Liver (tissue), 9 donors: ENCODE measurements around the gene PDE4D. TPM values are rescaled to one million over a fixed set of nuclear protein-coding genes. Genes with fewer than 3 reads are reported as not detected.

Source experiments
- DNase-seq: peaks from one replicate; pipeline ENCODE4 v3.0.0-alpha.2; 2017; ENCODE audit warnings: low spot score
- H3K27ac ChIP-seq, 2 donors: one replicate each; pipeline ENCODE4 v1.7.0; 2013; ENCODE audit warnings: inconsistent platforms in 2 of 2, low read length in 2 of 2, control low read depth in 1 of 2, low read depth in 1 of 2, mild to moderate bottlenecking in 1 of 2
- H3K27me3 ChIP-seq, 4 donors: one replicate each; pipeline versions ENCODE4 v1.6.1 to v1.7.0; 2013; ENCODE audit warnings: low read length in 3 of 4, inconsistent platforms in 1 of 4, mild to moderate bottlenecking in 1 of 4, moderate library complexity in 1 of 4; ENCODE audit not compliant: control insufficient read depth in 4 of 4, insufficient read depth in 4 of 4
- H3K36me3 ChIP-seq, 4 donors: one replicate each; pipeline versions ENCODE4 v1.6.1 to v1.7.0; 2013; ENCODE audit warnings: low read length in 3 of 4, mild to moderate bottlenecking in 3 of 4, low read depth in 1 of 4, moderate library complexity in 1 of 4; ENCODE audit not compliant: control insufficient read depth in 4 of 4, insufficient read depth in 3 of 4
- H3K4me1 ChIP-seq, 4 donors: one replicate each; pipeline versions ENCODE4 v1.6.1 to v1.7.0; 2013; ENCODE audit warnings: low read length in 3 of 4, mild to moderate bottlenecking in 3 of 4, moderate library complexity in 1 of 4; ENCODE audit not compliant: control insufficient read depth in 4 of 4, insufficient read depth in 4 of 4
- H3K4me3 ChIP-seq, 3 donors: one replicate each; pipeline versions ENCODE4 v1.6.1 to v1.7.0; 2013; ENCODE audit warnings: low read length in 3 of 3, control low read depth in 1 of 3, low read depth in 1 of 3, mild to moderate bottlenecking in 1 of 3
- H3K9ac ChIP-seq, 2 donors: one replicate each; pipeline ENCODE4 v1.7.0; 2013; ENCODE audit warnings: low read length in 2 of 2, mild to moderate bottlenecking in 2 of 2, moderate library complexity in 2 of 2, control low read depth in 1 of 2, low read depth in 1 of 2
- H3K9me3 ChIP-seq, 4 donors: one replicate each; pipeline versions ENCODE4 v1.6.1 to v1.7.0; 2013; ENCODE audit warnings: low read length in 3 of 4; ENCODE audit not compliant: control insufficient read depth in 4 of 4
- CTCF ChIP-seq: fragments of 150-350 bp; IDR thresholded peaks from 2 replicates; pipeline ENCODE4 v1.5.1; 2017; ENCODE audit warnings: improper control_type of control experiment, low read depth, low read length; ENCODE audit not compliant: missing input control
- FOXA1 ChIP-seq: IDR thresholded peaks from 2 replicates; pipeline ENCODE4 v1.6.1; 2016; ENCODE audit warnings: antibody characterized with exemption
- GABPA ChIP-seq, 2 donors: IDR thresholded peaks in 1 of 2; conservative IDR thresholded peaks in 1 of 2; 2 replicates each; pipeline ENCODE4 v1.6.1; 2016; ENCODE audit warnings: antibody characterized with exemption in 2 of 2, mild to moderate bottlenecking in 1 of 2, moderate library complexity in 1 of 2
- HNF4A ChIP-seq, 2 donors: conservative IDR thresholded peaks; 2 replicates each; pipeline ENCODE4 v1.6.1; 2016; ENCODE audit warnings: antibody characterized with exemption in 2 of 2, mild to moderate bottlenecking in 2 of 2
- RAD21 ChIP-seq, 2 donors: IDR thresholded peaks; 2 replicates each; pipeline ENCODE4 v1.6.1; 2016; ENCODE audit warnings: antibody characterized with exemption in 2 of 2, mild to moderate bottlenecking in 2 of 2
- RXRA ChIP-seq, 2 donors: IDR thresholded peaks; 2 replicates each; pipeline ENCODE4 v1.6.1; 2017 to 2018; ENCODE audit warnings: antibody characterized with exemption in 2 of 2, mild to moderate bottlenecking in 1 of 2
- TAF1 ChIP-seq: conservative IDR thresholded peaks from 2 replicates; pipeline ENCODE4 v1.6.1; 2016; ENCODE audit warnings: antibody characterized with exemption, mild to moderate bottlenecking
- YY1 ChIP-seq: IDR thresholded peaks from 2 replicates; pipeline ENCODE4 v1.6.1; 2016; ENCODE audit warnings: antibody characterized with exemption, mild to moderate bottlenecking
- ZBTB33 ChIP-seq: IDR thresholded peaks from 2 replicates; pipeline ENCODE4 v1.6.1; 2016; ENCODE audit warnings: antibody characterized with exemption
- WGBS: extraction: QIAGEN DNeasy Blood & Tissue Kit; methylation state at CpG from one replicate; pipeline ENCODE4 v1.1.7; 2013; 5-methylcytosine and 5-hydroxymethylcytosine counted together
- polyA plus RNA-seq, 2 donors: library from polyadenylated mRNA; stranded (reverse) in 1 of 2; unstranded in 1 of 2; fragments of 200-250 nt in 1 of 2; fragments of >200 nt in 1 of 2; fragmentation: Nextera tagmentation in 1 of 2; extraction: Ambion mirVana in 1 of 2; gene quantifications; one replicate each; pipeline versions ENCODE4 v1.2.1 to v1.2.3, GENCODE V29; 2013 to 2015
- total RNA-seq, 2 donors: library from RNA; depleted of rRNA; stranded (reverse); fragments of >200 nt; gene quantifications; one replicate each; pipeline ENCODE4 v1.2.3, GENCODE V29; 2014
- TF ChIP-seq, protein P1 (sequence below): IDR thresholded peaks from 2 replicates; pipeline ENCODE4 v1.6.1; 2016; ENCODE audit warnings: antibody characterized with exemption
- TF ChIP-seq, protein P2 (sequence below): IDR thresholded peaks from 2 replicates; pipeline ENCODE4 v1.6.1; 2016; ENCODE audit warnings: antibody characterized with exemption
- donor health status: healthy.
- donor health status: healthy.
- donor health status: healthy.
- donor health status: healthy.
- donor health status: healthy.

PDE4D gene
- total and polyA plus RNA-seq, 4 donors, result 0.67 to 11.9 (median 6.5) TPM

DNA sequence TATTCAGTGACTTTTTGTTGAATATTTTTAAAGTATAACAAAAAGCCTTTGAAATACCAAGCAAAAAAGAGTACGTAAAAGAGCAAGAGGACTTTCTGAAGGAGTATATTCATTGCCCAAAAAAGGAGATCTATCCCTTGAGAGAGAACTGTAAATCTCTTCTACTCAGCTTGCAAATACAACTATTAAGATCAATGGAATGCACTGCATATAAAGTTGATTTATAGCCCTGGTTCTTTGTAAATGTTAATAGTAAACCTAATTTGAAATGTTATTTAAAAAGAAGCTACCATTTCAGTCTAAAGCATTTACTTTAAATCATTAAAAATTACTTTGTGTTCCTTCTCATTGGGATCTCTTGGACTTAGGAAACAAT, 168.1 kb downstream of the PDE4D start:
- TF ChIP-seq TAF1, result no peak
- TF ChIP-seq, protein P1, sequence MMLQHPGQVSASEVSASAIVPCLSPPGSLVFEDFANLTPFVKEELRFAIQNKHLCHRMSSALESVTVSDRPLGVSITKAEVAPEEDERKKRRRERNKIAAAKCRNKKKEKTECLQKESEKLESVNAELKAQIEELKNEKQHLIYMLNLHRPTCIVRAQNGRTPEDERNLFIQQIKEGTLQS, result no peak
- no peak for TF ChIP-seq YY1
- TF ChIP-seq ZBTB33, result no peak
- TF ChIP-seq HNF4A (conservative IDR thresholded peaks at IDR 0.05), result no peak
- TF ChIP-seq GABPA (IDR thresholded peaks at IDR 0.05 in 1 of 2, conservative IDR thresholded peaks at IDR 0.05 in 1 of 2), result no peak
- TF ChIP-seq, protein P2, sequence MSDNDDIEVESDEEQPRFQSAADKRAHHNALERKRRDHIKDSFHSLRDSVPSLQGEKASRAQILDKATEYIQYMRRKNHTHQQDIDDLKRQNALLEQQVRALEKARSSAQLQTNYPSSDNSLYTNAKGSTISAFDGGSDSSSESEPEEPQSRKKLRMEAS, result no peak
- no peak for TF ChIP-seq CTCF
- no peak for TF ChIP-seq RAD21 (IDR thresholded peaks at IDR 0.05)
- TF ChIP-seq RXRA (IDR thresholded peaks at IDR 0.05), result no peak
- H3K27ac ChIP-seq, result no peak overlapping the region
- H3K27me3 ChIP-seq, result no peaks in the 10 kb centered on the region
- H3K9ac ChIP-seq, result no peak overlapping the region
- no peaks in the 10 kb centered on the region for H3K9me3 ChIP-seq
- H3K36me3 ChIP-seq, result no peaks in the 10 kb centered on the region
- peaks cover 0 to 5% (median 0%) of the 10 kb centered on the region in 4 donors for H3K4me1 ChIP-seq
- DNase-seq, result no peak
- no peak overlapping the region for H3K4me3 ChIP-seq
- 94% methylated on average over 1 of the region's 1 CpG for WGBS

GRCh38 chr5:59724482-59725391, 168.8 kb downstream of the PDE4D start:
- H3K4me1 ChIP-seq, result peaks cover 0 to 1% (median 0%) of the 10 kb centered on the region in 4 donors
- H3K27ac ChIP-seq, result no peak overlapping the region
- no peak for DNase-seq
- H3K36me3 ChIP-seq, result no peaks in the 10 kb centered on the region
- WGBS, result 78% methylated on average over 4 of the region's 4 CpGs
- H3K9ac ChIP-seq, result no peak overlapping the region
- TF ChIP-seq RAD21 (IDR thresholded peaks at IDR 0.05) (peak; percentile 63 to 89), FOXA1 (no peak), CTCF (peak; percentile 57), RXRA (IDR thresholded peaks at IDR 0.05) (no peak), HNF4A (conservative IDR thresholded peaks at IDR 0.05) (no peak)
- H3K27me3 ChIP-seq, result no peaks in the 10 kb centered on the region
- H3K9me3 ChIP-seq, result no peaks in the 10 kb centered on the region
- no peak overlapping the region for H3K4me3 ChIP-seq
